Tibial artery (tissue), 4 donors: Measurements from ENCODE around the gene OR4M2.
A peak's percentile ranks its signal among the peaks of the same experiment; 100 is the strongest.
"Not testable (repeated sequence)": the region's sequence is repeated elsewhere in the genome, so short reads cannot be mapped to it uniquely, and the experiment has no call there.

Experiments
- DNase-seq, 2 donors: peaks; one replicate each; pipeline ENCODE4 v3.0.0-alpha.2; 2019
- H3K27ac ChIP-seq, 2 donors: fragments of 200-600 bp; sonication (generic) in 1 of 2; 1 replicate in 1 of 2; 2 replicates in 1 of 2; pipeline ENCODE4 v1.5.1; 2018 to 2019; ENCODE audit warnings: mild to moderate bottlenecking in 1 of 2
- H3K27me3 ChIP-seq, 2 donors: fragments of 200-600 bp; sonication (generic) in 1 of 2; one replicate each; pipeline versions ENCODE4 v1.5.1 to v1.6.0; 2016 to 2019
- H3K36me3 ChIP-seq, 3 donors: fragments of 200-600 bp; sonication (generic) in 2 of 3; one replicate each; pipeline ENCODE4 v1.5.1; 2016 to 2019; ENCODE audit warnings: mild to moderate bottlenecking in 2 of 3
- H3K4me1 ChIP-seq, 4 donors: fragments of 200-600 bp; sonication (generic) in 2 of 4; 1 replicate in 3 of 4; 2 replicates in 1 of 4; pipeline ENCODE4 v1.5.1; 2016 to 2019
- H3K4me3 ChIP-seq, 2 donors: fragments of 200-600 bp; sonication (generic) in 1 of 2; 1 replicate in 1 of 2; 2 replicates in 1 of 2; pipeline ENCODE4 v1.5.1; 2018 to 2019; ENCODE audit warnings: mild to moderate bottlenecking in 2 of 2
- H3K9me3 ChIP-seq, 3 donors: fragments of 200-600 bp; sonication (generic) in 1 of 3; one replicate each; pipeline ENCODE4 v1.5.1; 2016 to 2019
- intact Hi-C: fragments of 100-400 bp; cut with DNase I; formaldehyde crosslinking; loops from one replicate; pipeline ENCODE4 v1.15.0; 2023; ENCODE audit warnings: low total_unique reads

The OR4M2 gene, protein sequence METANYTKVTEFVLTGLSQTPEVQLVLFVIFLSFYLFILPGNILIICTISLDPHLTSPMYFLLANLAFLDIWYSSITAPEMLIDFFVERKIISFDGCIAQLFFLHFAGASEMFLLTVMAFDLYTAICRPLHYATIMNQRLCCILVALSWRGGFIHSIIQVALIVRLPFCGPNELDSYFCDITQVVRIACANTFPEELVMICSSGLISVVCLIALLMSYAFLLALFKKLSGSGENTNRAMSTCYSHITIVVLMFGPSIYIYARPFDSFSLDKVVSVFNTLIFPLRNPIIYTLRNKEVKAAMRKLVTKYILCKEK

DNA sequence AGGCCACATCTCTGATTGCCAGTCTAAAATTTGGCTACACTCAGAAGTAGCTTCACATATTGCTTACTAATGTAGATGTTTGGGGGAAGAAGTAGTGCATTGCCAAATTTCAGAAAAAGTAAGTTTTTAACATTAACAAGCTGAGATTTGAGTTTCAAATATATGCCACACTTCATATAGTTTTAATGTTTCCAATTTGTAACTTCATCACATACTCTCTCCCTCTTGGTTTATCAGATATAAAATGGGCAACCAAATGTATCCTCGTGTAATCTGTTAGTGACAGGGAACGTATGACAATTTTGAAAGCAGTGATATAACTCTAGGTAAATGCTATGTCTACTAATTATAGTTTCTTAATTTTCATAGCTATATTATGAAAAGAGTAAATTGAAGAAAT lies at the start of gene OR4M2:
TSS of gene OR4M2 (plus strand) at position 301 of the 400 bp plus-strand sequence. CDS start at position 399, 98 bp downstream.
- H3K9me3 ChIP-seq, DNase-seq, H3K27me3 ChIP-seq, H3K27ac ChIP-seq, intact Hi-C loops, H3K4me3 ChIP-seq, H3K4me1 ChIP-seq, H3K36me3 ChIP-seq: not testable (repeated sequence)

DNA sequence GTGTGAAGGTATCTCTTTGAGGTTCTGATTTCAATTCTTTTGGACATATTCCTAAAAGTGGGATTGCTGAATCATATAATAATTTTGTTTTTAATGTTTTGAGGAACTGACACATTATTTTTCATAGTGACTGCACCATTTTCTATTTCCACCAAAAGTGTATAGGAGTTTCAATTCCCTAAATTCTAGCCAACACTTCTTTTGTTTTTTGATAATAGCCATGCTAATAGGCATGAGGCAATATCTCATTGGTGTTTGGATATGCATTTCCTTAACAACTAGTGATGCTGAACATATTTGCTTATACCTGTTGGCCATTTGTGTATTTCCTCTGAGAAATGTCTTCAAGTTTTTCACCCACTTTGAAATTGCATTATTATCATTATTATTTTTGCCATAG lies 11.1 kb upstream of the OR4M2 start:
- intact Hi-C loops, H3K27me3 ChIP-seq, H3K4me3 ChIP-seq, H3K27ac ChIP-seq, H3K36me3 ChIP-seq, DNase-seq, H3K4me1 ChIP-seq, H3K9me3 ChIP-seq: not testable (repeated sequence)

DNA sequence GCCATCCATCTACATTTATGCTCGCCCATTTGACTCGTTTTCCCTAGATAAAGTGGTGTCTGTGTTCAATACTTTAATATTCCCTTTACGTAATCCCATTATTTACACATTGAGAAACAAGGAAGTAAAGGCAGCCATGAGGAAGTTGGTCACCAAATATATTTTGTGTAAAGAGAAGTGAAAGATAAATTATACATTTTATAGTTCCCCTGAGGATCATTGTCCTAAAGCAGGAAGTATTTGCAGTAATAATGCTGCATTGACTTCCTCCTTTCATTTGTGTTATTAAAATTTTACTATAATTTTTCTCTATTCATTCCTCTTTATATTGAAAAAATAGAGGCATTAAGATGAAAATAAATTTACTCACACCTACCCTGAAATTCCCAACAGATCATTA lies 1.1 kb downstream of the OR4M2 start:
- DNase-seq, intact Hi-C loops, H3K4me3 ChIP-seq, H3K27me3 ChIP-seq, H3K36me3 ChIP-seq, H3K27ac ChIP-seq, H3K4me1 ChIP-seq, H3K9me3 ChIP-seq: not testable (repeated sequence)

DNA sequence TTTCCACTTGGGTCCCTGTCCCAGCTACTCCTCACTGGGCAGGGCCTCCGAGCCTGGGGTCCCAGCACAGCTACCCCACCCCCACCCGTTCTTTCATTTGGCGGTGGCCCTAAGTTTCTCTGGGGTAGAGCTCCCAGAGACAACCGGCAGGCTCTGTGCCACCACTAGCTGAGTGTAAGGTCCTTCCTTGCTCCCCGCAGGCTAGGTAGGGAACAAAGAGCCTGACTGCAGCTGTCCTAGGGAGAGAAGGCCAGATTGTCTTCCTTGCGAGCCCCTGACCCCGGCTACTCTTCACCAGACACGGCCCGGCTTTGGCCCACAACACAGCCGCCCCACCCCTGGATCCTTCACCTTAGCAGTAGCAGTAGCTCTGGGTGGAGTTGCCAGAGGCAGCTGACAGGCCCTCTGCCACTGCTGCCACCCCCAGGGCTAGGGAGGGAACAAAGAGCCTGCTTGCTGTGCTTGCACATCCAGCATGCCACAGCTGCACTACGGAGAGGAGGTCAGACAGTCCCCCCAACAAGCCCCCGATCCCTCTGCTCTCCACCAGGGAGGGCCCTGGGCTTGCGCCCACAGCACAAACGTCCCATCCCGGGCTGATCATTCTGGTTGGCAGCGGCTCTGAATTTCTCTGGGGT lies 18.4 kb downstream of the OR4M2 start:
- H3K9me3 ChIP-seq, H3K36me3 ChIP-seq, H3K27me3 ChIP-seq, H3K27ac ChIP-seq, H3K4me3 ChIP-seq, H3K4me1 ChIP-seq, intact Hi-C loops: not testable (repeated sequence)
- peak in 1 of 2 donors; percentile 1 for DNase-seq

DNA sequence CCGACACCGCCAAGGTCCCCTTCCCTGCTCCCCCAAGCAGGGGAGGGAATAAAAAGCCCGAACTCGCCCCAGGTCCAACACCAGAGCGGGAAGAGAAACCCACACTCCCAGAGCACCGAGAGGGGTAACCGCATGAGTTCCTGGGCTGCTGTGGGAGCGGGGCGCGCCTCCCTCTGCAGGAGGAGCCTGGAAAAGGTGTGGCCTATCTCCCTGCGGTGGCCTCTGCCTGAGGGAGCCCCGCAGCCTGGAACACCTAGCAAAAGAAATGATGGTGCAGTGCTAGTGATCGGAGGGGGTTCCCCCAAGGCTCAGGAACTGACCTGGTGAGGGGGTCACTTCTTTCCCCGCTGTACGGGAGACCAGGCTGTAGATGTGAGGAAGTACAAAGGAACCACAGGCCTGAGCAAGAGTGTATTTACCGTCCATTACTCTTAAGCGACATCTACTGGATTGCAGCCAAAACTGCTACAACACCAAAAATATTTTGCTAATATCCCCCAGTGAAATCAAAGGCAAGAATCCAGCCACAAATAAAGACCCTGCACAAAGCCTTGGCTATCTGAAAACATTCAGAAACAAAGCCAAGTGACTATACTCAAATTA lies 19.1 kb downstream of the OR4M2 start:
- intact Hi-C loops, H3K27ac ChIP-seq, H3K4me3 ChIP-seq, H3K27me3 ChIP-seq, H3K4me1 ChIP-seq, H3K36me3 ChIP-seq, H3K9me3 ChIP-seq, DNase-seq: not testable (repeated sequence)

DNA sequence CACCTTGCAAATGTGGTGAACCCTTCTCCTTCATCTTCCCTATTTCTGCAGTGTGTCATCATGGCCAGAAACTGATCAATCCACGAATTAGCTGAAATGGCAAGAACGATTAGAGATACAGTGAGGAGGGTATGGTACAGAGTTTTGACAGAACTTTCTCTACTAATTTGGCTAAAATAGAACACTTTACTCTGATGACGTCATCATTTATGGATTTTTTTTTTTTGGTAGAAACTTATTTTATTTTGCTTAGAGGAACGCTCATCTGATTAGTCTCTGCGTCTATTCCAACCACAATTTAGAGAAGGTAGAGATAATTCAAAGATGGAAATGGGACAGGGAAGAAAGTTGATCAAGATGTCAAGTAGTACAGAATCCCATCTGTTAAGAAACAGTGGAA lies 41.7 kb downstream of the OR4M2 start:
- H3K9me3 ChIP-seq, DNase-seq, H3K4me3 ChIP-seq, H3K4me1 ChIP-seq, H3K27ac ChIP-seq, H3K36me3 ChIP-seq, intact Hi-C loops, H3K27me3 ChIP-seq: not testable (repeated sequence)
